ENCODE results near the gene ANGPT4. TPM values are rescaled to one million over a fixed set of nuclear protein-coding genes. Genes with fewer than 3 reads are reported as not detected.
A peak's percentile ranks its signal among the peaks of the same experiment; 100 is the strongest.

Gene ANGPT4
- polyA plus RNA-seq, 1 of the 3 experiments (the other 2 are of a cell fraction), result not detected

- POLR2A ChIA-PET, result interaction anchor here (0.8 kb wide), 1 partner anchor 137 kb away, joined by 3 read pairs; no protein-coding TSS in a partner anchor
- Histone ChIP-seq H3K9me2 (no peaks in the 10 kb centered on the region), H3K4me1 (ENCODE audit: control insufficient read depth in 1 of 2, insufficient read depth in 2 of 2, low read depth in 1 of 2, low read length in 1 of 2) (peaks cover 0 to 3% of the 10 kb centered on the region in 2 experiments; a peak in 1 of 4 replicates), H3K79me2 (ENCODE audit: insufficient read depth) (no peaks in the 10 kb centered on the region), H3K4me3 (ENCODE audit: low read depth in 2 of 2, low read length in 1 of 2) (peak overlapping the region in 1 of 2 experiments; percentile 13; a peak in 1 of 4 replicates), H3K9ac (no peak overlapping the region), H3K27me3 (ENCODE audit: insufficient read depth) (no peaks in the 10 kb centered on the region; the same call in 1 of the 2 replicates), H3F3A (replicated peaks; ENCODE audit: insufficient read depth) (no peaks in the 10 kb centered on the region), H3K9me3 (no peaks in the 10 kb centered on the region), H2AFZ (ENCODE audit: low read depth) (no peak overlapping the region), H4K20me1 (ENCODE audit: insufficient read depth) (no peaks in the 10 kb centered on the region), H3K4me2 (no peak overlapping the region), H3K27ac (ENCODE audit: low read depth in 2 of 2, low read length in 1 of 2) (no peak overlapping the region), H3K36me3 (replicated peaks in 1 of 2; ENCODE audit: control insufficient read depth in 1 of 2, insufficient read depth in 2 of 2, low read length in 1 of 2) (no peaks in the 10 kb centered on the region)
- DNase-seq, result peak; percentile 87
- CTCF ChIA-PET, result interaction anchor here (0.6 to 9.3 kb wide), 78 partner anchors 12 to 1044 kb away, joined by 3 to 267 read pairs (median 4); partner anchors contain the start of genes FAM110A and SLC52A3
- TF ChIP-seq CHD2 (IDR thresholded peaks at IDR 0.05; ENCODE audit: low read length, partially characterized antibody) (no peak), IRF3 (IDR thresholded peaks at IDR 0.05; ENCODE audit: low read depth, low read length) (no peak), ELF1 (IDR thresholded peaks at IDR 0.05) (no peak), FOXJ3 (CRISPR knock-in tag; IDR thresholded peaks at IDR 0.05) (no peak), CTCF (IDR thresholded peaks at IDR 0.05) (peak; percentile 99), RFX5 (IDR thresholded peaks at IDR 0.05; ENCODE audit: low read length) (no peak), TEAD4 (IDR thresholded peaks at IDR 0.05; ENCODE audit: borderline replicate concordance, insufficient read depth) (no peak), SMC3 (IDR thresholded peaks at IDR 0.05; ENCODE audit: low read depth, low read length) (peak; percentile 97), TAF1 (IDR thresholded peaks at IDR 0.05; ENCODE audit: borderline replicate concordance, low read depth, low read length) (no peak), RAD21 (IDR thresholded peaks at IDR 0.05; ENCODE audit: low read length) (peak; percentile 98), RCOR1 (IDR thresholded peaks at IDR 0.05; ENCODE audit: low read length) (no peak)
- TF ChIP-seq, protein P1, sequence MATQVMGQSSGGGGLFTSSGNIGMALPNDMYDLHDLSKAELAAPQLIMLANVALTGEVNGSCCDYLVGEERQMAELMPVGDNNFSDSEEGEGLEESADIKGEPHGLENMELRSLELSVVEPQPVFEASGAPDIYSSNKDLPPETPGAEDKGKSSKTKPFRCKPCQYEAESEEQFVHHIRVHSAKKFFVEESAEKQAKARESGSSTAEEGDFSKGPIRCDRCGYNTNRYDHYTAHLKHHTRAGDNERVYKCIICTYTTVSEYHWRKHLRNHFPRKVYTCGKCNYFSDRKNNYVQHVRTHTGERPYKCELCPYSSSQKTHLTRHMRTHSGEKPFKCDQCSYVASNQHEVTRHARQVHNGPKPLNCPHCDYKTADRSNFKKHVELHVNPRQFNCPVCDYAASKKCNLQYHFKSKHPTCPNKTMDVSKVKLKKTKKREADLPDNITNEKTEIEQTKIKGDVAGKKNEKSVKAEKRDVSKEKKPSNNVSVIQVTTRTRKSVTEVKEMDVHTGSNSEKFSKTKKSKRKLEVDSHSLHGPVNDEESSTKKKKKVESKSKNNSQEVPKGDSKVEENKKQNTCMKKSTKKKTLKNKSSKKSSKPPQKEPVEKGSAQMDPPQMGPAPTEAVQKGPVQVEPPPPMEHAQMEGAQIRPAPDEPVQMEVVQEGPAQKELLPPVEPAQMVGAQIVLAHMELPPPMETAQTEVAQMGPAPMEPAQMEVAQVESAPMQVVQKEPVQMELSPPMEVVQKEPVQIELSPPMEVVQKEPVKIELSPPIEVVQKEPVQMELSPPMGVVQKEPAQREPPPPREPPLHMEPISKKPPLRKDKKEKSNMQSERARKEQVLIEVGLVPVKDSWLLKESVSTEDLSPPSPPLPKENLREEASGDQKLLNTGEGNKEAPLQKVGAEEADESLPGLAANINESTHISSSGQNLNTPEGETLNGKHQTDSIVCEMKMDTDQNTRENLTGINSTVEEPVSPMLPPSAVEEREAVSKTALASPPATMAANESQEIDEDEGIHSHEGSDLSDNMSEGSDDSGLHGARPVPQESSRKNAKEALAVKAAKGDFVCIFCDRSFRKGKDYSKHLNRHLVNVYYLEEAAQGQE (IDR thresholded peaks at IDR 0.05; ENCODE audit: low read depth, low read length), result no peak
- WGBS (ENCODE audit: low lambda C conversion rate), result 27% methylated on average over 3 of the region's 13 CpGs
Measured at GRCh38 chr20:956330-956951, 40.3 kb upstream of the ANGPT4 start.
